Measurements from ENCODE around the gene CD1B.

DNA sequence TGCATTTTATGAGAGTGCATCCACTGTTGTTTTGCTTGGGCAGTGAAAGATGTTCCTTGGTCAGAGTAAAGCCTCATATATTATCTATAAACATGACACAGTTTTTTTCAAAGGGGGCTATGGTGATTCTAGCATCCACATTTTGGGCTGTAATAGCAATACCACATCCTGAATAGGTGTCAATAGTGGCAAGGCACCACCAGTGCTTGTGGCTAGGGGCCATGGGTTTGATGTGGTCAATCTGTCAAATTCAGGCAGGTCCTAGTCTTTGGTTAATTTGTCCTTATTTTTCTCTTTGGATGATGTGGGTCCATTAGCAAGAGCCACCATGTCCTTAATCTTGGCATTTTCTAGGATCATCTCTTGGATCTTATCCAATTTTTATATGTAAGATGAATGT lies 35.5 kb upstream of the CD1B start:
- TF ChIP-seq POLR2A (IDR thresholded peaks at IDR 0.05; ENCODE audit: low read depth, low read length), result no peak
- TF ChIP-seq POLR2AphosphoS5 (IDR thresholded peaks at IDR 0.05; ENCODE audit: low read depth, low read length), result no peak
